IPS-15b (cell line): ENCODE data around the gene BRS3.
A peak's percentile ranks its signal among the peaks of the same experiment; 100 is the strongest.

Source experiments
- H3K27me3 ChIP-seq: one replicate; pipeline ENCODE4 v1.6.1; 2013; ENCODE audit warnings: low read length; ENCODE audit not compliant: control insufficient read depth, insufficient read depth
- H3K36me3 ChIP-seq: one replicate; pipeline ENCODE4 v1.6.1; 2013; ENCODE audit warnings: low read length; ENCODE audit not compliant: control insufficient read depth, insufficient read depth
- H3K4me1 ChIP-seq: one replicate; pipeline ENCODE4 v1.6.1; 2013; ENCODE audit warnings: mild to moderate bottlenecking, low read length; ENCODE audit not compliant: control insufficient read depth, insufficient read depth
- H3K4me3 ChIP-seq: one replicate; pipeline ENCODE4 v1.5.1; 2013; ENCODE audit warnings: low read depth, low read length
- H3K9ac ChIP-seq: one replicate; pipeline ENCODE4 v1.6.1; 2013; ENCODE audit warnings: low read depth, mild to moderate bottlenecking, low read length
- H3K9me3 ChIP-seq: one replicate; pipeline ENCODE4 v1.6.1; 2013; ENCODE audit warnings: mild to moderate bottlenecking, low read length; ENCODE audit not compliant: control insufficient read depth, insufficient read depth

BRS3 gene

DNA sequence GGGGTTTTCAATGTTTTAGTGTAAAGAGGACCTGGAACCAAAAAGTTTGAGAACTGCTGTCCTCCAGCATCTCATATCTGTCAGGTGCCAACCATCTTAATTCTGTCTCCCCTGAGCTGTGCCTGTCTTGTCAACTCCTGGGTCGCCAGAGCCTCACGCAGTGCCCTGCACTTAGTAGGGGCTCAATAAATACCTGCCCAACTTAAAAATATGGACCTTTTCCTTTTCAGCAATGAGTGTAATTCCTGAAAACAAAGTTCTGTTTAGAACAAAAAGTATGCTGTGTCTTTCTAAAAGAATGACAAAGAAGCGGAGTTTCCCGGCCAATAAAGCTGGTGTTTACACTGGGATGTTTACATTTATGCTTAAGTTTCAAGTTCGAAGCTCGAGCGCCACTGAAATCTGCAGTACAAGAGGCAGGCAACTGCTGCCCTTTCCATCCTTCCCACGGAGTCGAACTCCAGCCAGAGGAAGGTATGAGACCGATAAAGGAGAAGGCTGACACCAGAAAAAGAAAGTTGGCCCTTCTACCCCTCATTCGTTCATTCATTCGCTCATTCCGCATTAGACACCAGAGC, 8.5 kb downstream of the BRS3 start:
- H3K9ac ChIP-seq: peak overlapping the region; percentile 41
- no peaks in the 10 kb centered on the region for H3K27me3 ChIP-seq
- peak overlapping the region; percentile 70 for H3K4me3 ChIP-seq
- no peaks in the 10 kb centered on the region for H3K4me1 ChIP-seq
- H3K36me3 ChIP-seq: no peaks in the 10 kb centered on the region
- H3K9me3 ChIP-seq: no peaks in the 10 kb centered on the region

DNA sequence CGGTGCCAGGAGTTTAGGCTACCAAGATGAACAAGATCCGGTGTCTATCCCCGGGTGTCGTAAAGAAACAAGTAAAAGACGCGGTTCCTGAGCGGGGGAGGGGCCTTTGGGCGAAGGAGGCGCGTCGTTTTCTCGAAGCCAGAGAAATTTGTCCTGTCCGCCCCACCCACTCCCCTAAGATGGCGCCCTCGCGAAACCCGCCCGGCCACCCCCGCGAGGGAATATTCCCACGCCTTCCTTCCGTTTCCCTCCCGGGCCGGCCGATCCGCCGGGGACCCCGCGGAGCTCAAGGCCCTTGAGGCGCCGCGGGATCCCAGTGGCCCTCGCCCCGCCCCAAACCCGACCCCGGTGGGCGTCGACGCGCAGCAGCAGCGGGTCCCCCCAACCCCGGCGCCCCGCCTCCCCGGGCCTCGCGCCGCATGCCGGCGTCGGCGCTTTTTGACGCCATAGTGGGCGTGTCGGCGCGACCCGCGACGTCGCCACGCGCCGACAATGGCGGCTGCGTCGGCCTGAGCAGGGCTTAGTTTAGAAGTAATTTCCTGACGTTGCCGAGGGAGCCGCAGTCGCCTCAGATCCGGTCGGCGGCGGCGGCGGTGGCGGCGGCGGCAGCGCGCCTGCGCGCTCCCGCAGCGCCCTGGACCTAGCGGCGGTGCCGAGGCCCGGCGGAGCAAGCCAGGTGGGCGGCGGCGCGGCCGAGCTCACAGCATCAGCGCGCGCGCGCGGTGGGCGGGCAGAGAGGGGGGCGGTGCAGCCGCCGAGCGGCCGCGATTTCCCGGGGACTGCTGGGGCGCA, 9.2 kb downstream of the BRS3 start:
- Histone ChIP-seq H3K4me3 (peak overlapping the region; percentile 88), H3K9me3 (no peaks in the 10 kb centered on the region), H3K27me3 (no peaks in the 10 kb centered on the region), H3K4me1 (no peaks in the 10 kb centered on the region), H3K9ac (peak overlapping the region; percentile 41), H3K36me3 (no peaks in the 10 kb centered on the region)

DNA sequence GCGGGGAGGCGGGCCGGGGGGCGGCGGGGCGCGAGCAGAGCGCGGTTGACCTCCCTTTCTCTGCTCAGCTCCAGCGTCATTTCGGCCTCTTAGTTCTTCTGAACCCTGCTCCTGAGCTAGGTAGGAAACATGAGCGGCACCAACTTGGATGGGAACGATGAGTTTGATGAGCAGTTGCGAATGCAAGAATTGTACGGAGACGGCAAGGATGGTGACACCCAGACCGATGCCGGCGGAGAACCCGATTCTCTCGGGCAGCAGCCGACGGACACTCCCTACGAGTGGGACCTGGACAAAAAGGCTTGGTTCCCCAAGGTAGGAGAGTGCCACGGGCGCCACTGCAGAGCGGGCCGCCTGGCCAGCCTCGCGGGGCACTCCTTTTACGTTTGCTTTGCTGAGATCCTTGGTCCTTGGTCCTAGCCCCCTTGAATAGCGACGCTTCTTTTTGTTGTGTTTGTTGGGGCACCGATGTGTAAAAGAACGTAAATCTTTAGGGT, 9.9 kb downstream of the BRS3 start, which contains the start of gene HTATSF1:
Gene HTATSF1, plus strand, starts transcription at position 37 of the 497 bp plus-strand sequence. Its CDS starts 93 bp downstream, at position 130.
- Histone ChIP-seq H3K4me3 (peak within 1 kb of the TSS; percentile 88), H3K27me3 (no peaks in the 10 kb centered on the region), H3K36me3 (no peaks in the 10 kb centered on the region), H3K9me3 (no peaks in the 10 kb centered on the region), H3K9ac (peak within 1 kb of the TSS; percentile 68), H3K4me1 (no peaks in the 10 kb centered on the region)

DNA sequence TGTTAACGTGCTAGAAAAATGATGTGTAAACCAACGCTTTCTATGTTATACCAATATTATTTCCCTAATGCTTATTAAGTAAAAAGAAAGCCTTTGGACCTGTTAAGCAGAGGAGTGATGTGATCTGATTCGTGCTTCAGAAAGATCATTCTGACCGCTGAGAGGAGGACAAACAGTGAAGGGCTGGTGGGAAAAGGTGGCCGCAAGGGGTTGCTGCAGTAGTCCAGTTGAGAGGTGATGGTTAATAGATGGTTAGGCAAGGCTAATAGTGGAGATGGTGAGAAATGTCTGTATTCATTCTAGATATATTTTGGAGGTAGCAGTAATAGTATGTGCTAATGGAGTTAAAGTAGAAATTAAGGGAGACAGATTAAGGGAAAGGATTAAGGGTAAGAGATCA, 31.3 kb downstream of the BRS3 start:
- Histone ChIP-seq H3K9ac (no peak overlapping the region), H3K27me3 (no peaks in the 10 kb centered on the region), H3K9me3 (no peaks in the 10 kb centered on the region), H3K4me1 (no peaks in the 10 kb centered on the region), H3K4me3 (no peak overlapping the region), H3K36me3 (no peaks in the 10 kb centered on the region)

DNA sequence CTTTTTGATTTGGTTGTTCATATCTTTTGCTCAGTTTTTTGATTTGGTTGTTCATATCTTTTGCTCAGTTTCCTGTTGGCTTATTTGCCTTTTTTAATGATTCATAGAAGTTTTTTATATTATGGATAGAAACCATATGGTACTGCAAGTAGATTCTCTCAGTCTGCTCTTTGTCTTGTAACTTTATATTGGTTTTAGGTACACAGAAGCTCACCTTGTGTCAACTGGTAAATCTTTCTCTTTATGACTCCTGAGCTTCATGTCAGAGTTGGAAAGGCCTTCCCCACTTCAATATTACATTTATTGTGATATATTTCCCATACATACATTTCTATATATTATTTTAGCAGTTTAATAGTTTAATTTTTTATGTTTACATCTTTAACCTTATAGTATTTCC, 36.0 kb downstream of the BRS3 start:
- Histone ChIP-seq H3K9ac (no peak overlapping the region), H3K9me3 (peaks cover 5% of the 10 kb centered on the region), H3K27me3 (no peaks in the 10 kb centered on the region), H3K4me3 (no peak overlapping the region), H3K36me3 (no peaks in the 10 kb centered on the region), H3K4me1 (no peaks in the 10 kb centered on the region)

DNA sequence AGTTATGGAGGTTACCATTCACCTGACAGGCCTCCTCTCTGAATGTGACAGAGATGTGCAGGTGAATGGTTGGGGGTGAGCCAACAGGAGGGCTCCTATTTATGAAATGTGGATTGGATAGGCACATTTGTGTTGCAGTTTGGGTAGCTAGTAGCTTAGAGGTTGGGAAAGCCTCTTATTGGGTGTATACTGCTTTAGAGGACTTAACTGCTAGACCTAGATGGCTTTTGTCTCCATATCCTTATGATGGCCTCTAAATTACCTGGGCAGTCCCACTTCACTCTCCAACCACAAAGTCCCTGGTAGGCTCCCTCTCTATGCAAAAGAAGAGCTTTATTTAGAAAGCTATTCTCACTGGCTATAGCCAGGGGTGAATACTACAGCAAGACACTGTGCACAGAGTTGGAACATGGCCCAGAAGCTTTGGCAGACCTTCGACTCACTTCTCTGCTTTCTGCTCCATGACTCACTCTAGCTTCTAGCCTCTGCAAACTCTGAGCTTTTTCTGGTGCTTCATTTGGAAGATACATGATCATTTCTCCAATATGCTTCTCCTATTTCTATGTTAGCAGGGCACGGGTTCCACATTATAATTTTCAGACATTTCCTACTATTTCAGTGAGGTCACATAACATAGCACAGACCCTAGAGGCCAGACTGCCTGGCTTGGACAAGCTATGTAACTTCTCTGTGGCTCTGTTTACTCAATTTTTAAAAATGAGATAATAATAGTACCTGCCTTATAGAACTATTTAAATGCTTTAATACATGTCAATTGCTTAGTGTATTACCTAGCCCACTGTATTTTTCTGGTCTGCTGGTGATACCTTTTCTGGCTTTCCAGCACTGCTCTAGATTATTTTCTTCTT, 38.2 kb downstream of the BRS3 start:
- H3K27me3 ChIP-seq: no peaks in the 10 kb centered on the region
- H3K4me1 ChIP-seq: no peaks in the 10 kb centered on the region
- no peak overlapping the region for H3K4me3 ChIP-seq
- no peaks in the 10 kb centered on the region for H3K36me3 ChIP-seq
- H3K9ac ChIP-seq: no peak overlapping the region
- H3K9me3 ChIP-seq: peaks cover 8% of the 10 kb centered on the region

DNA sequence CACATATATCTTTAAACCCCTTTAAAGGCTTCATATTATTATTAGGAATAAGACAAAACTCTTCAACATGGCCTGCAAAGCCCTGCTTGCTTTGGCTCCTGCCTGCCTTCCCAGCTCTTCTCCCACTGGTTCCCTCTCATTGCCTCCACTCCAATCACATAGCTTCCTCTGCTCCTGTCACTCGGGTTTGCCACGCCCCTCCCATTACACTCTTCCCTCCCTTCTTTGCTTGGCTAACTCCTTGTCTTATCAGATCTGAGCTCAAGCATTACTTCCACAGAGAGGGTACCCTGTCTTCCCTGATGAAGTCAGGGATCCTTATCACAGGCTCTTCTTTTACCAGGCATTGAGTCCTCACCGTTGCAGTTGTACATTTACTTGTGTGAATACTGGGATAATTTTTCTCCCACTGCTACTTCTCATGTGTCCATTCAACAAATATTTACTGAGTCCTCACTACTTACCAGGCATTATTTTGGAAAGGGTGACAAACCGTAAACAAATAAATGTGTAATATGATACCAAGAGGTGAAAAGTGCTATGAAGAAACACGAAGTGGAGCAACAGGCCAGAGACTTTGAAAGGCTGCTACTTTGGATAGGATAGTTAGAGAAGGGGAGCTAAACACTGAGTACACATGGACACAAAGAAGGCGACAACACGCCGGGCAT, 41.0 kb downstream of the BRS3 start:
- Histone ChIP-seq H3K36me3 (no peaks in the 10 kb centered on the region), H3K9me3 (peaks cover 8% of the 10 kb centered on the region), H3K9ac (no peak overlapping the region), H3K27me3 (no peaks in the 10 kb centered on the region), H3K4me1 (no peaks in the 10 kb centered on the region), H3K4me3 (no peak overlapping the region)

DNA sequence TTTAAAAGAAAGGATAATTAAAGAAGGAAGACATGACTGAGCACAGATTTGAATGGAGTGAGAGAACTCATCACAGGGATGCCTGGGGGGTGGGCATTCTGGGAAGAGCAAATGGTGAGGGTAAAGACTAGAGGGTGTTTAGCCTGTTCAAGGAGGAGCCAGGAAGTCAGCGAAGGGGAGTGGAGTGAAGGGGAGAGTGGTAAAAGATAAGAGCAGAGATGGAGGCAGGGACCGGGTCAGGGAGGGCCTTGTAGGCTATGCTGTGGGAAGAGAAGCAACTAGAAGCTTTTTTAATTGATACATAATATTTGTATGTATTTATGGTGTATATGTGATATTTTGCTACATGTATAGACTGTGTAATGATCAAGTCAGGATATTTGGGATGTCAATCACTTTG, 42.0 kb downstream of the BRS3 start:
- H3K4me3 ChIP-seq: no peak overlapping the region
- no peak overlapping the region for H3K9ac ChIP-seq
- H3K4me1 ChIP-seq: no peaks in the 10 kb centered on the region
- H3K9me3 ChIP-seq: peaks cover 8% of the 10 kb centered on the region
- no peaks in the 10 kb centered on the region for H3K27me3 ChIP-seq
- H3K36me3 ChIP-seq: no peaks in the 10 kb centered on the region

DNA sequence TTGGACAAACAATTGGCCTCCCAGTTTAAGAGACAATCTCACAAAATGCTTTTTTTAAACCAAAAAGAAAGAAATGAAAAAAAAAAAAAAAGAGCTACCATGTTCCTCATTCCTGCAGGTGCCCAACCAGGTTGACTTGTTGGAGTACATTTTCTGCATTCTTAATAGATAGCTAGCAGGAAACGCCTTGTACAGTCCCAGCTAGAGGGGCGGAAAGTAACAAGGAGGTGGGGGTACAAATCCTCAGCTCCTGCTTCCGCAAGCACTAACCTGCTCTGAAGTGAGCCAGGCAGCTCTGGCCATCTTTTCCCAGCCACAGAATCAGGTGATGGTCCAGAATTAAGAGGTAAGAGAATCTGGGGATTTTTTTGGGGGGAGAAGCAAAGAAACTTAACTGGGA, 44.2 kb downstream of the BRS3 start, which contains the start of gene VGLL1:
Gene VGLL1, plus strand, starts transcription at position 265 of the 400 bp plus-strand sequence. CDS start 3,806 bp downstream, outside the sequence.
- H3K9me3 ChIP-seq: peaks cover 8% of the 10 kb centered on the region
- no peaks in the 10 kb centered on the region for H3K4me1 ChIP-seq
- H3K9ac ChIP-seq: no peak within 1 kb of the TSS
- H3K27me3 ChIP-seq: no peaks in the 10 kb centered on the region
- H3K4me3 ChIP-seq: no peak within 1 kb of the TSS
- H3K36me3 ChIP-seq: no peaks in the 10 kb centered on the region

DNA sequence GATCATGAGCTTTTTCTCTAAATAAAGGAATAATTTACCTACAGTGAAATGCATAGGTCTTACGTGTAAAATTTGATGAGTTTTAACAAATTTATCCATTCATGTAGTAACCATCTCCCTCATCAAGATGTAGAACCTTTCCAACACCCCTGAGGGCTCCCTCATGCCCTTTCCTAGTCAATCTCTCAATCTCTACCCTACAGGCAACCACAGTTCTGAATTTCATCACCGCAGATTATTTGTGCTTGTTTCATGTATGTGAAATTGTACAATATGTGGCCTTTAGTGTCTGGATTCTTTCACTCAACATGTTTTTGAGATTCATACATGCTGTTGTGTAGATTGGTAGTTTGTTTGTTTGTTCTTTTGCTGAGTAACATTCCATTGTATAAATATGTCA, 46.4 kb downstream of the BRS3 start:
- Histone ChIP-seq H3K9me3 (no peaks in the 10 kb centered on the region), H3K27me3 (no peaks in the 10 kb centered on the region), H3K36me3 (no peaks in the 10 kb centered on the region), H3K9ac (no peak overlapping the region), H3K4me3 (no peak overlapping the region), H3K4me1 (no peaks in the 10 kb centered on the region)

DNA sequence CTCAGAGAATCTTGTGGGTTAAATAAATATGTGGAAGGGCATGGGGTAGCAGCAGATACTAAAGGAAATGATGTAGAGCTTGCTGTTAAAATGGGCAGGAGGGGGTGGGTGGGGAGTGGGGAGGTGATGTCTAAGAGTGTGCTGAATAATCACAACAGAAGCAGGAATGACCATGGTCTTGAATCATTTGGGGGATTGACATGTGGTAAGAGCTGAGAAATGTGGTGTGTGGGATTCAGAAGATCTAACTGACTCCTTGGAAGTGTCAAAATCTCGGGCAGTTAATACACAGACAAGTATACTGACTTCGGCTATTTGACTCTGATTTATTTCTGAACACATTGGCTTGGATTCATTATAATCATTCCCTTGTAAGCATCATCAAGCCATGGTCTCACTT, 51.1 kb downstream of the BRS3 start:
- Histone ChIP-seq H3K4me3 (no peak overlapping the region), H3K4me1 (no peaks in the 10 kb centered on the region), H3K9ac (no peak overlapping the region), H3K36me3 (no peaks in the 10 kb centered on the region), H3K9me3 (no peaks in the 10 kb centered on the region), H3K27me3 (no peaks in the 10 kb centered on the region)
